Epithelial cell of proximal tubule (primary cell): Measurements from ENCODE around the gene ITGB1. TPM values are rescaled to one million over a fixed set of nuclear protein-coding genes. Genes with fewer than 3 reads are reported as not detected.

Source experiments
- DNase-seq: peaks from one replicate; pipeline ENCODE4 v3.0.0-alpha.2; 2011; ENCODE audit warnings: low read depth
- H3K4me3 ChIP-seq: 2 replicates; pipeline ENCODE4 v1.5.1; 2011; ENCODE audit warnings: low read depth, mild to moderate bottlenecking, low read length
- CTCF ChIP-seq: conservative IDR thresholded peaks from 2 replicates; pipeline ENCODE4 v1.5.1; 2012; ENCODE audit warnings: low read depth, mild to moderate bottlenecking, low read length
- total RNA-seq: library from RNA; depleted of rRNA; stranded (reverse); fragments of >200 nt; gene quantifications from 2 replicates; pipeline ENCODE4 v1.2.3, GENCODE V29; 2015

Gene ITGB1
- total RNA-seq, 1 donor from 2014 or later = 2,053 TPM

- DNase-seq = no peak
- H3K4me3 ChIP-seq = no peak overlapping the region
- no peak for TF ChIP-seq CTCF
Measured at GRCh38 chr10:32941357-32941756, 16.7 kb downstream of the ITGB1 start.

GRCh38 chr10:32940321-32941301 lies 17.4 kb downstream of the ITGB1 start:
- no peak overlapping the region for H3K4me3 ChIP-seq
- no peak for DNase-seq
- TF ChIP-seq CTCF = no peak

GRCh38 chr10:32939296-32940111 lies 18.5 kb downstream of the ITGB1 start:
- no peak overlapping the region for H3K4me3 ChIP-seq
- no peak for TF ChIP-seq CTCF
- DNase-seq = no peak

- no peak for TF ChIP-seq CTCF
- no peak for DNase-seq
- H3K4me3 ChIP-seq = no peak overlapping the region
Measured at GRCh38 chr10:32938554-32939061, 19.4 kb downstream of the ITGB1 start.

GRCh38 chr10:32937911-32938424 lies 20.1 kb downstream of the ITGB1 start:
- TF ChIP-seq CTCF = no peak
- DNase-seq = no peak
- H3K4me3 ChIP-seq = no peak overlapping the region

- no peak for TF ChIP-seq CTCF
- no peak overlapping the region for H3K4me3 ChIP-seq
- DNase-seq = no peak
Measured at GRCh38 chr10:32932225-32932729, 25.8 kb downstream of the ITGB1 start.
